Right lung (tissue), 5 donors: Measurements from ENCODE around the gene ELAVL2. TPM values are rescaled to one million over a fixed set of nuclear protein-coding genes. Genes with fewer than 3 reads are reported as not detected.

Experiments
- DNase-seq, 2 donors: peaks; one replicate each; pipeline ENCODE4 v3.0.0-alpha.2; 2013
- polyA plus RNA-seq, 5 donors: library from polyadenylated mRNA; unstranded; fragments of 120-200 nt; gene quantifications; one replicate each; pipeline versions ENCODE4 v1.2.1 to v1.2.3, GENCODE V29; 2013; ENCODE audit warnings: inconsistent platforms in 1 of 5, low replicate concordance in 1 of 5; ENCODE audit not compliant: insufficient read length in 5 of 5, insufficient read depth in 1 of 5

The ELAVL2 gene
- polyA plus RNA-seq, 5 donors: 1.1 to 3.5 (median 3.1) TPM

DNA sequence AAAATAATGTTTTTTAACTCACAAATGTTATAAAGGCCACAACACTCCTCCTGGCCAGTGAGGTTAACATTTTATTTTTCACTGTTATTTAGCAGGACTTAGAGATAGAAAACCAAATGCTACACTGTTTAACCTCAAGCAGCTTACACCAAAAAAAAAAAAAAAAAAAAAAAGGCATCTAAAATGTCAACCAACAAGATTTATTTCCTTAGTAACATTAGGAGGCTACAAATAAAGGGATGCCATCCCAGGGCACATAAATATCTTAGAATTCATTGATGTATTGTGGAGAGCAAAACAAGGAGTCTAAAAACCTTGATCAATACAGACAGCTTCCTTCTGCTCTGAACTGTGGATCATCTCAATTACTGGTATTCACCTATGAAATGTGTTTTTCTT lies 53.7 kb downstream of the ELAVL2 start:
- DNase-seq: no peak

DNA sequence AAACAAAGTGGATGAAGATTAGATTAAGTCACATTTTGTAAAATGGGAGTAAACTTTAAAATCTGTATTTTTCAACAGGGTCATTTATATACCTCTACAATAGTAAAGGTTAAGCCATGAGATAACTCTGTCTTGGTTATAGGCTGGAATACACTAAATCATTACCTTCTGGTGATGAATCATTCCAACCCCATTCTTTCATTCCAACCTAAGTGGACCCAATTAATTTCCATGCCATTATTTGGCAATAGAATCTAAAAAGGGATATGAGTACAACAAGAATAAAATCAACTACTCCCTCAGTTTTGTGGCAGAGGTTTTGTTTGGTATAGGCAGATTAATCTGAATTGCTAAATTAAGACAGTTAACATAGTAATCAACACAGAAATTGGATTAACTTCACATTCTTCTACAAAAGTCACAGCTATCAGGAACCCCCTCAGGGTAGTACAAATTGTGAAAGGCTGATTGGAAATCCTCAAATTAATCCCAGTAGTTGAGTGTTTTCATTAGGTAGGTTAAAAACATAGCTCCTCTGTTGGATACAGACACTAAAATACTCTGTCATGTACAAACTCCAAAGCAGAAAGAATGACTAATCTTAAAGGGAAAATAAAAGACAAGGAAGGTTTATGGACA lies 54.2 kb downstream of the ELAVL2 start:
- no peak for DNase-seq

DNA sequence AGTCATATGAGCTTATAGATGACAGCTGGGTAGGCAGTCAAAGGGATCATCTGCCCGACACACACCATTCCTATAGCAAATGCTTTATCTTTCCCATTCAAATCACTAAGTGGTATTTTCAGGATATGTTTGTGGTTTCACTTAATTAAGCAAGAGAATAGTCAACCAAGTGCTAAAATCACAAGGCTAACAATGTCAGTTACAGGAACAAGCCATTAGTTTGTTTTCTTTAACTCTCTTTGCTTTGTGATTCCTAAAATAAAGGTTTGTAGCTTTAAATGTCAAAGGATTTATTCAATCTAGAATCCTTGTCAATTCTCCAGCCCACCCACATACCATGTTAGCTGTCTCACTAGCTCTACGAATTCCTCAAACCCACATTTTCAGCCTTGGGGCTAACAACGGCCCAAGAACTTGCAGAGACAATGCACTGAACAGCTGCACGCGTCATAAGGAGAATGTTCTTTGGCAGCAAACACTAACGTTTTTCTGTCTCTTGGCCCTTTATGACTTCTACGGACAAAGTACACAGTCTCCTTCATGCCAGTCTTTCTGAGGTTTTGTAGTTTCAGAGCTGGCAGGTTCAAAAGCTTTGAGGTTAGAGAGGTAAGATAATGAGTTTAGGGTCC lies 56.6 kb downstream of the ELAVL2 start:
- no peak for DNase-seq

DNA sequence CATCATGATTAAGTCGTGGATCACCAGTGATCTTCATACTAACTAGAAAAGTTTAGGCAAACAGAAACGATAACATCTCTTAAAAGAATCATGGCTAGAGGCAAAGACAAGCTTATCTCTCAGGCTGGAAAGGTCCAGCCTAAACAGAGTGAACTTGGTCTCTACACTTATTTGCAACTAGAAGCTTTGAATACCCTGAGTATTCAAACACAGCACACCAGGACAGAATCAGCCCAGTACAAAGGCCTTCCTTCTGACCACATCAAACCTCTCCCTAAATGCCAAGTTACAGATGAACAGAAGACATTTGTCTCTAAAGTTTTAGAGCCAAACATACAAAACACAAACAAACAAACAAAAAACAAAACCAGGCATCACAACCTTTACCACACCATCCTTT lies 57.2 kb downstream of the ELAVL2 start:
- DNase-seq: no peak

DNA sequence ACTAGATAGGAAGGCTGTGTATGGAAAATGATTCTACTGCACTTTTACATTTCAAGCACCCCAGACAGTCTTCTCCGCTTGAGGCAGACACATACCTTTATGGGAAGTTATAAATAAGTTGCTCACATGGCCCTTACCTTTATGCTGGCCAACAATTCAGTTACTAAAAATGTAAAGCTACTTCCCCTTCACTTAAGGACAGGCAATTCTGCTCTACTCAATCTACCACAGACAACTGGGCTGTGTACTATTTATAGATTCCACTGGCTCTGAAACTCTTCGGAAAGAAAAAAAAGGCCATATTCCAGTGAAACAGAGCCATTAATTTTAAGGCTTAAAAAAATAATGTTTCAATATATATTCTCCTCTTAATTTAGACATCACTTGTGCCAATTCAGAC lies 59.4 kb downstream of the ELAVL2 start:
- no peak for DNase-seq

DNA sequence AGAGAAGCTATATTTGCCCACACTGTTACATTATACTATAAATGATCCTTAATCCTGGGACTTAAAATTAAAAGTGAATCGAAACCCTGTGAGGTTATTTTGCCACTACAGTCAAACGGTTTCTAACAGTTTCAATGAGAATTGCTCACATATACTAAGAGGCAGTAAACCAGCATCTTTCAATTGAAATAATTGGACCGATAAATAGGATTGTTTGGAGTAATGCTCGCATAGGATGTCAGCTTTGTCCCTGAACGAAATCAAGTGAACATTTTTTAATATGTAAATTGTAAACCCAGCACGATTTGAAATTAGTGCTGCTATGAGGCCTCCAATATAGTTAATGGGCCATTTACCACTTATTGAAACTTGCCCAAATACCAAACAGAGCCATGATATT lies 60.5 kb downstream of the ELAVL2 start:
- no peak for DNase-seq

DNA sequence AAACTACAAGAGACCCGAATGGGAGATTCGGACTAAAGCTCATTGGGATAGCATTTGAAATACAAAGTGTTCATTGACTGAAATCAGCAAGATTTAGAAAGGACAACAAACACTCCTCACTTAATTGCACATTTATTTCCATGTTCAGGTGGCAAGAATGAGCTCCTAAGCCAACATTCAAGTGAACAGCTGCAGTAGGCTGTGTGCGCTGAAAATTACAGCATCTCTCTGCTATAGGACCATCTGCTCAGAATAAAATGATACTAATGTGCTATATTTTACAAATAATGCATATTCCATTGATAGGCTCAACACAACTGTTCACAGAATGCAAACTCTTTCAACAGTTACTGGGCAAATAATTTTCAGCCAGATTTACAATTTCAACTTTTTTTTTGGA lies 61.8 kb downstream of the ELAVL2 start:
- DNase-seq: no peak

DNA sequence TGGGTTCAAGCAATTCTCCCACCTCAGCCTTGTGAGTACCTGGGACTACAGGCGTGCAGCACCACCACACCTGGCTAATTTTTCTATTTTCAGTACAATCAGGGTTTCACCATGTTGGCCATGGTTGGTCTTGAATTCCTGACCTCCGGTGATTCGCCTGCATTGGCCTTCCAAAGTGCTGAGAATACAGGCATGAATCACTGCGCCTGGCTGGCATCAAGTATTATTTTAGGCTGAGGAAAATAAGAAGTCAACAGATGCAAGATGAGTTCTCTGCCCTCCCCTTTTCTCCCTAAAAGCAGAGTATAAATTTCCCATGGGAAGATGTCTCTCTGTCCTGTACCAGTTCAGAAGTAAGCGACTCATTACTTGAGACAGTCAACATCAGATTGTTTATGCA lies 71.5 kb downstream of the ELAVL2 start:
- no peak for DNase-seq

DNA sequence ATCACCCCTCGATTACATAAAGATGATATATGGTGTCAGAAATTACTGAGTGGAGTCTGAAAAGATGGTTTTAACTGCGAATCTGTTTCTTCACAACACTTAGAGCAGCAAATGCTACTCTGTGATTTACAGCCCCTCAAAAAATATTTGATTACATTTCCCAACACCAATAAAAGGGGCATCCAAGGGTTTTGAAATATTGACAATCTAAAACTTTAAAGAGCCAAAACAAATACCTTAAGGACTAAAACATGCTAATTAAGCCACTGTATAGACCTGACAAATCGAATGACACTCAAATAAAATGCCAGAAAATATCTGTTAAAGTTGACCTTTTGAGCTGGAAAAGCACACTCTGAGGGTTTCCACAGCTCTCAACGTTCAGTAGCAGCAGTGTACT lies 73.2 kb downstream of the ELAVL2 start:
- no peak for DNase-seq

DNA sequence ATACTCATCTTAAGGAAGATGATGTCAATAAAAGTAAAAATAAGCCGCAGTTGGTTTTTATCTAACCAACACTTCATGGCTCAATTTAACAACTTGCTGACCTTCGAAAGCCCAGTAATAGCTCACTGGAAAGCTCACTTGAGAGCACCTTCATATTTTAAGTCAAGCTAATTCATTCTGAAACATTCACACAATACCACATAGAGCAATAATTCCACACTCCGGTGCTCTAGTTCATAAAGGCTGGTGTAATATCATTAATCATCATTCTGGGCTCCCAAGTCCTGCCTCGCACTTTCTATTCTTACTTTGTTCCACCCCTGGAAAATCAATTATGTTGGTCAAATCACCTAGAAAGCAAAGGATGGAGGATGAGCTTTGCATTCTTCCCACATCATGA lies 74.4 kb downstream of the ELAVL2 start:
- DNase-seq: no peak

DNA sequence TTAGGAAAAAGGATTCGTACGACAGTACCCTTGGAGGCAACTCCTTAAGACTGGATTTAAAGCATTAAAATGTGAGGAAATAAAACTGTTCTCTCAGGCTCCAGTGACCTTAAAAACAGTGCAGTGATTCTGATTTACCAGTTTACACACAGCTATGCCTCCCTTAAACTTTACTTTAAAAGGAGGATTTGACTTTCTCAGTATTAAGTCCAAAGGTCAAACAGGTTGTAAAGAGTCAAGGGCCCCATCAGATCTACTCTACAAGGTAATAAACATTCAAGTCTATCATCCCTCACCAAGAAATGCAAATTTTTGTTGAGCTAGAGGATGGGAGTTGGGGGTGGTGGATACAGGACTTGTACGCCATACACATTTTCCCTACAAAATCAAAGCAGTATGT lies 75.2 kb downstream of the ELAVL2 start:
- no peak for DNase-seq

DNA sequence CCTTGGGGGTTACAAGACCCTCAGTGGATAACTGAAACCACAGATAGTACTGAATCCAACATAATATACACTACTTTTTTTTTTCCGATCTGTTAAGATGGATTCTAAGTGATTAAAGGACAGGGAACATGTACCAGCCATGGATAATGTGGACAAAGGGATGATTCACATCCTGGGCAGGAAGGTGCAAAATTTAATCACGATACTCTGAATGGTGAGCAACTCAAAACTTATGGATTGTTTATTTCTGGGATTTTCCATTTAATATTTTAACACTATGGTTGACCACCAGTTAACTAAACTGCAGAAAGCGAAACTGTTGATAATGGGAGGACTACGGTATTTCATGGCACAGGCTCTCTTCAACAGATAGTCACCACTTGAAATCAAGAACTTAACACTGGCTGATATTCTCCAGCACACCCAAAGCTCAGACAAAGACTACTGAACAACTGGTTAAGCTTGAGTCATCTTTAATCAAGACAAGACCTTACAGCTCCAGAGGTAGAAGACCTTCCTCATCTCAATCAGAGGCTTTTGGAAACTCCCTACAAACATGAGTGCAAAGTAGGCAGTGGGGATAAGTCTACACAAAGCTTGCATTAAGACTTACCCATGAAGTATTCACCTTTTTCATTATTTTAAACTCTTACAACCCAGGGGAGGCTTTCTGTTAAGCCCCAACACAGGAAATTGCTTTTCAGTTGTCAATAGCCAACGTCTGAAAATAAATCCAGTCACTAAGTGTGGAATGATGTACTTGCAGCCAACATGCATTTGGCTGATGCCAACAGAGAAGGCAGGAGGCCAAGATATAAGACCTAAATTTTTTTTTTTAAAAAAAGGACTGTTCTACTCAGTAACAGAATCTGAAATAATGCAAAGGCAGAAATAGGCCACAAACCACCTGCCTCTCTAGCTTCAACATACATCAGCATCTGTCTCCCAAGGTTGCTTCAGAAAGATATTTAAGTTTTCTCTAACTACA lies 78.7 kb downstream of the ELAVL2 start:
- DNase-seq: no peak

DNA sequence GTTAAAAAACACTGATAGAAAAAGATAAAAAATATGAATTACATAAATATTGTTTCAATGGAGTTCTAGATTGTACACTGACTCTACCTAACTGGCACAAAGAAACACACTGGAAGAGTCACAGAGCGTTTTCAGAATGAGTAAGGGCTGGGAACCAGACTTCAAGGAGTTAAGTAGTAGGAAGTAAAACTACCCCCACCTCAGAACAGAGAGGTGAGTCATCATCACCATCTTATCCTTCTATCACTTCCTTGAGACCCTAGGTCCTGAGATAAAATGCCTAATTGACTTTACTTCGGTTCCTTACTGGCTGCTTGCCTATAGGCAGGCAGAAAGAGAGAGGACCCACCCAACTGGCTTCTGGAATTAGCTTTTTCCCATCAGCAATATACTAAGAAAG lies 79.7 kb downstream of the ELAVL2 start:
- no peak for DNase-seq

DNA sequence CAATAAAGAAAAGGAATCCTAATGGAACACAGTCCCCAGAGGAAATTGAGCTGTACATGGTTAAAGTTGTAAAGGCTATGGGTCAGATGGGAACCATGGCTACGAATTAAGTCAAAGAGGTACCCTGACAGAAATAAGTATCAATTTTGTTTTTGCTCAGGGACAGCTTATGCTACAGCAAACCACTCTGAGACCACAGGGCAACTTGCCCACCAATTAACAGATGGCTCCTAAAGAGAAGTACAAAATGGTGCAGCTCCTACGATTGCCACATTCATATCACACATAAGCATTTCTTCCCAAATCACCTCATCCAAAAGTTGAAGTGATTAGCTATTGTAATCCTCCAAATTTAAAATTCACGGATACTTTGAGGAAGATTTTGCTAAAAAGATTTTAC lies 83.0 kb downstream of the ELAVL2 start:
- no peak for DNase-seq

DNA sequence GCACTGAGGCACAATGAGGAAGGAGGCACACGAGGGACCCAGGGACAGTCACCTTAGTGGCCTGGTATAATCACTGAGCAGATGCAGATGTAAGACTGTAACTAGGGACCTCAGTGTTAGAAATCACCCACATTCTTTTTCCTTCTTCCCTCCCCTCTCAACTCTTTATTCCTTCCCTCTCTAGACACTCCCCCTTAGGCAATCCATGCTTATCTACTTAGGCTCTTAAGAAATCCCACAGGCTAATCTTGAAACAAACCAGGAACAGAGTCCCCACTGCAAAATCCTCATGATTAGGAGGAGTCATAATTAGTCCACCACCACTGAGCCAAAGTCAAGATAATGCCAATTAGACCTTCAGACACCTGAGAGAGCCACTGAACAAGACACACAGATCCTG lies 84.7 kb downstream of the ELAVL2 start:
- no peak for DNase-seq

DNA sequence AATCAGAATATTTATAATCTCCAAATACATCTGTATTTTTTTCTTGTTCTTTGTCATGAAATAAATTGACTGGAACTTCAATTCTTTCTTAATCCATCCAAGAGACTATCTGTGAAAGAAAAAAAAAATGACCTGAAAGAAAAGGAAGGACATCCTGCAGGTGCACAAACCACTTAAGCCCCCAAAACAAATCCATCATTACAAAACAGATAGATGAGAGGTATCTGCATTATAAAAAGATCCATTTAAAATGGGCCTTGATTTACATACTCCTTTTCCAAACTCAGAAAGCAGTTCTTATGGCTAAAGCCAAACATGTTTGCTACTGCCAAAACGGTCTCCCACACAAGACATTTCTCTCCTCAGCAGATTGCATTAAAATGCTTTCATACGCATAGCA lies 85.5 kb downstream of the ELAVL2 start:
- no peak for DNase-seq

DNA sequence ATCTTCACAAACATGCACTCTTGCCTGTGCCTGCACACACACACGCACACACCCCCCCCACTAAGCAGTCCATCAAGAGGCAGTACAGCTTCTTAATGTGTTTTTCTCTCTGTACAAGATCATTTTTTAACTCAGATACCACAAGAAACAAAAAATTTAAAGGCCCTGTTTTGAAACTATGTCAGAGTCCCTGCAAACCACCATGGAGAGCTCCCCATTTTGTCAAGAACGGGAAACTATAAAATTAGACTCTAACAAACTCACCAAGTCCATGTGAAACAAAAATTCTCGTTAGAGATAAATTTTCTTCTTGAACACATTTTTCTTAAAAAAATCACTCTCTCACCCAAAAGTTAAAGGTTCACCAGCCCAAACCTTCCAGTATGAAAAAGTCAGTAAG lies 86.3 kb downstream of the ELAVL2 start:
- no peak for DNase-seq

DNA sequence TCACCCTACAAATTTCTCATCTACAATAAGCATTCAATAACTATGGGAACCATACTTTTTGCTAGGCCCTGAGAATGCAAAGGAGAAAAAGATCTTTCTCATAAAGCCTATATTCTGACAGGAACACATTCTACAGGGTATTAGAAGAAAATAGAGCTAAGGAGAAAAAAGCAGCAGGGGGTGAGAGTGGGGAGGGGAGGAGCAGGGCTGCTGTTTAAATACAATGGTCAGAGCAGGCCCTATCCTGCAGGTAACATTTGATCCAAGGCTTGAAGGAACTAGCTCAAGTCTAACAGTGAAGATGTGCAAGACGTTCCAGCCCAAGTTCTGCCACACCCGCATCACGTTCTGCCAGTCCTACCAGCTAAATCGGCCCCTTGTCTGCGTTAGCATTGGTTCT lies 89.7 kb downstream of the ELAVL2 start:
- no peak for DNase-seq

DNA sequence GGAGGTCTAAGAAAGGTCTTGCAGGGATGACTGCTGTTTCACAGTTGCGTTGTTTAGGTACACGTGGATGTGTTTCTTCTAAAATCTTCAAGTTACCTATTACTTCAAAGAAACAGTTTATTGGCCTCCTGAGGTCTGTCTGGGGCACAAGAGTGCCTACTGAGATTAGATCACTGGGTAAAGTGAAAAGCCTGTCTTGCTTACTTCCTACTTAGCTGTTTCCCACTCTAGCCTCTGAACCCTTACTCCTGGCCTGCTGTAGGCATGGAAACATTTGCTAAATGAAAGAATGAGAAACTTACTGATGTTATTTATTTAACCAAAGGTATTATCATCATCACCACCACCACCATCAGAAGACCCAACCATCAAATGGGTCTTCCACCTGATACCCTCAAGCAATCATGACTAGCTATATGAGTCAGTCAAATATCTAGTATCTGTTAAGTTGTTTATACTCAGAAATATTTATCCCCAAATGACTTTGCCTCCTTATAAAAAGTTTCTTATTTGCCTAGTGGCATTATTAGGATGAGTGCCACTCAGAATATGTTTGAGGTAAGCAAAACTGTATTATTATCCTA lies 92.5 kb downstream of the ELAVL2 start:
- DNase-seq: no peak

DNA sequence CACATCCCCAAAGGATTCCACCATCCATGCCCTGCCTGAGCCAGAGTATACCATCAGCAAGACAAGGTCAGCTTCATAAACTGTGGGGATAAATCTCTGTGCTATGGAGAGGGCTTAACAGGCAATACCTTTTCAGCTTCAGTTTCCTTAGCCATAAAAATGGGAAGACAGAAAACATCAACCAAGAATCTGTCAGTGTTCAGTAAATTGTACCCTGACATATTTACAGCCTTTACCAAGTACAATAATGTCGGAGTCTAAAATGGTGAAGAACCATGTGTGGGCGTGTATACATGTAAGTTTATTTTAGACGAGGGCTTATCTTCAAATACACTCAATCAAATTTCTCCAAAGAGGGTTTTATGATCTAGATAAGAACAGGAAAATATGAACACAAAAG lies 94.7 kb downstream of the ELAVL2 start:
- no peak for DNase-seq

DNA sequence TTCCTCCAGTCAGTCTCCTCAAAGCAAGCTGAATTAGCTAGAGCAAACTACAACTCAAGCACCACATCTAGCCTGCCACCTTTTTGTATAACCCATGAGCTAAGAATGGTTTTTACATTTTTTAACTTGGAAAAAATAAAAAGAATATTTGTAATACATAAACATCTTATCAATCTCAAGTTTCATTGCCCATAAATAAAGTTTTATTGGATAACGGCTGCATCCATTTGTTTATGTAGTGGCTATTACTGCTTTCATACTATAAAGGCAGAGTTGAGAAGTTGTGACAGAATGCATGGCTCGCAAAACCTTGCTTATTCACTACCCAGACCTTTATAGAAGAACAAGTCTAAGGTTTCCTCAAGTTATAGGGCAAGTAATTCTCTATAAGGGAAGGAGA lies 95.7 kb downstream of the ELAVL2 start:
- no peak for DNase-seq

DNA sequence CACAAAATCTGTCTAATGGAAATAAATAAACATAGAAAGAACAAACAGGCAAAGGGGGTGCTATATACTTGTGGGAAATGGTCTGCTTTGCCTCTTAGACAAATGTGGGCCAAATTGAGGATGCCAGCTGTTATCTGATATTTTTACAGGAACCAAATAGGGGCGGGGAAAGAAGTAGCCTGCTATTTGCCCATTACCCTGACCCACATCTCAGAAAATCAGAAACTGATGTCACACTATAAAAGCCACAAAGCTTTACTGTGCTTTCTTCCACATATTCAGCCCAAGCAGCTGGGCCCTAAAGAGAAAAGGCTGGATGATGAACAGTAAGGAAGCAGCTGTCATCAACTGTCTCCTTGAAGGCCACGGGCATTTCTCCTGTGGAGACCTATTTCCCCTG lies 97.3 kb downstream of the ELAVL2 start:
- no peak for DNase-seq
